Measurements from ENCODE around the gene BICDL1.

DNA sequence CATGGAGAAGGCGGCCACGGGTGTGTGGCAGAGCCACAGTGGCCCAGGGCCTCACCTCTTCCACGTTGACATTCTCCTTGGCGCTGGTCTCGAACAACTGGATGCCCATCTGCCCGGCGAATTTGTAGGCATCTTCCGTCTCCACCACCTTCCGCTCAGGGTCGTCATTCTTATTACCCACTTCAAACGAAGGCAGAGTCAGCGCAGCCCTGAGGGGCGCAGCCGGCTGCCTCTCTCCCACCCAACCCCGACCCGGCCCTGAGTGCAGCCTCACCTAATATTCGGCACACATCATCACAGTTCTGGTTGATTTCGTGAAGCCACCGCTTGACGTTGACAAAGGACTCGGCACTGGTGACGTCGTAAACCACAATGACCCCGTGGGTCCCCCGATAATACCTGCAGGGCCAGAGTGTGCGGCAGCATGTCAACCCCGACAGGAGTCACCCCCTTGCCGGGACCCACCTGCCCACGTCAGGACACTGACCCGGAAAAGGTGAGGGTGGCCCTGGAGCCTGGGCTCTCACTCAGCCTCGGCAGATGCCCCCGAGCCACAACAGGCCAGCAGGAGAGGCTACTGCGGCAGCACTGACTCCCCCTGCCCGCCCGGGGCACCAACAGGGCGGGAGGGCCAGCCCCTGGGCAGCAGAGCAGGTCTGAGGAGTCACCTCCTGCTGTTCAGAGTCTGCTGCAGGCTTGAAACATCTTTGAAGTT is 109.9 kb downstream of the BICDL1 start:
- TF ChIP-seq, protein P1, sequence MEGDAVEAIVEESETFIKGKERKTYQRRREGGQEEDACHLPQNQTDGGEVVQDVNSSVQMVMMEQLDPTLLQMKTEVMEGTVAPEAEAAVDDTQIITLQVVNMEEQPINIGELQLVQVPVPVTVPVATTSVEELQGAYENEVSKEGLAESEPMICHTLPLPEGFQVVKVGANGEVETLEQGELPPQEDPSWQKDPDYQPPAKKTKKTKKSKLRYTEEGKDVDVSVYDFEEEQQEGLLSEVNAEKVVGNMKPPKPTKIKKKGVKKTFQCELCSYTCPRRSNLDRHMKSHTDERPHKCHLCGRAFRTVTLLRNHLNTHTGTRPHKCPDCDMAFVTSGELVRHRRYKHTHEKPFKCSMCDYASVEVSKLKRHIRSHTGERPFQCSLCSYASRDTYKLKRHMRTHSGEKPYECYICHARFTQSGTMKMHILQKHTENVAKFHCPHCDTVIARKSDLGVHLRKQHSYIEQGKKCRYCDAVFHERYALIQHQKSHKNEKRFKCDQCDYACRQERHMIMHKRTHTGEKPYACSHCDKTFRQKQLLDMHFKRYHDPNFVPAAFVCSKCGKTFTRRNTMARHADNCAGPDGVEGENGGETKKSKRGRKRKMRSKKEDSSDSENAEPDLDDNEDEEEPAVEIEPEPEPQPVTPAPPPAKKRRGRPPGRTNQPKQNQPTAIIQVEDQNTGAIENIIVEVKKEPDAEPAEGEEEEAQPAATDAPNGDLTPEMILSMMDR (tag by site-specific recombination; IDR thresholded peaks at IDR 0.05) = no peak
- TF ChIP-seq ZSCAN30 (tag by site-specific recombination; IDR thresholded peaks at IDR 0.05) (no peak), MZF1 (tag by site-specific recombination; IDR thresholded peaks at IDR 0.05; ENCODE audit: borderline replicate concordance) (no peak)
- TF ChIP-seq, protein P2, sequence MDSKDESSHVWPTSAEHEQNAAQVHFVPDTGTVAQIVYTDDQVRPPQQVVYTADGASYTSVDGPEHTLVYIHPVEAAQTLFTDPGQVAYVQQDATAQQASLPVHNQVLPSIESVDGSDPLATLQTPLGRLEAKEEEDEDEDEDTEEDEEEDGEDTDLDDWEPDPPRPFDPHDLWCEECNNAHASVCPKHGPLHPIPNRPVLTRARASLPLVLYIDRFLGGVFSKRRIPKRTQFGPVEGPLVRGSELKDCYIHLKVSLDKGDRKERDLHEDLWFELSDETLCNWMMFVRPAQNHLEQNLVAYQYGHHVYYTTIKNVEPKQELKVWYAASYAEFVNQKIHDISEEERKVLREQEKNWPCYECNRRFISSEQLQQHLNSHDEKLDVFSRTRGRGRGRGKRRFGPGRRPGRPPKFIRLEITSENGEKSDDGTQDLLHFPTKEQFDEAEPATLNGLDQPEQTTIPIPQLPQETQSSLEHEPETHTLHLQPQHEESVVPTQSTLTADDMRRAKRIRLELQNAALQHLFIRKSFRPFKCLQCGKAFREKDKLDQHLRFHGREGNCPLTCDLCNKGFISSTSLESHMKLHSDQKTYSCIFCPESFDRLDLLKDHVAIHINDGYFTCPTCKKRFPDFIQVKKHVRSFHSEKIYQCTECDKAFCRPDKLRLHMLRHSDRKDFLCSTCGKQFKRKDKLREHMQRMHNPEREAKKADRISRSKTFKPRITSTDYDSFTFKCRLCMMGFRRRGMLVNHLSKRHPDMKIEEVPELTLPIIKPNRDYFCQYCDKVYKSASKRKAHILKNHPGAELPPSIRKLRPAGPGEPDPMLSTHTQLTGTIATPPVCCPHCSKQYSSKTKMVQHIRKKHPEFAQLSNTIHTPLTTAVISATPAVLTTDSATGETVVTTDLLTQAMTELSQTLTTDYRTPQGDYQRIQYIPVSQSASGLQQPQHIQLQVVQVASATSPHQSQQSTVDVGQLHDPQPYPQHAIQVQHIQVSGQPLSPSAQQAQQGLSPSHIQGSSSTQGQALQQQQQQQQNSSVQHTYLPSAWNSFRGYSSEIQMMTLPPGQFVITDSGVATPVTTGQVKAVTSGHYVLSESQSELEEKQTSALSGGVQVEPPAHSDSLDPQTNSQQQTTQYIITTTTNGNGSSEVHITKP (tag by site-specific recombination; IDR thresholded peaks at IDR 0.05) = no peak
